Suppressor macrophage treated with lipopolysaccharide for 4 hours (primary cell): Measurements from ENCODE around the gene APC.
"Not testable (repeated sequence)": the region's sequence is repeated elsewhere in the genome, so short reads cannot be mapped to it uniquely, and the experiment has no call there.

Experiments
- DNase-seq: peaks from one replicate; pipeline ENCODE4 v3.0.0-alpha.2; 2020

The APC gene

DNA sequence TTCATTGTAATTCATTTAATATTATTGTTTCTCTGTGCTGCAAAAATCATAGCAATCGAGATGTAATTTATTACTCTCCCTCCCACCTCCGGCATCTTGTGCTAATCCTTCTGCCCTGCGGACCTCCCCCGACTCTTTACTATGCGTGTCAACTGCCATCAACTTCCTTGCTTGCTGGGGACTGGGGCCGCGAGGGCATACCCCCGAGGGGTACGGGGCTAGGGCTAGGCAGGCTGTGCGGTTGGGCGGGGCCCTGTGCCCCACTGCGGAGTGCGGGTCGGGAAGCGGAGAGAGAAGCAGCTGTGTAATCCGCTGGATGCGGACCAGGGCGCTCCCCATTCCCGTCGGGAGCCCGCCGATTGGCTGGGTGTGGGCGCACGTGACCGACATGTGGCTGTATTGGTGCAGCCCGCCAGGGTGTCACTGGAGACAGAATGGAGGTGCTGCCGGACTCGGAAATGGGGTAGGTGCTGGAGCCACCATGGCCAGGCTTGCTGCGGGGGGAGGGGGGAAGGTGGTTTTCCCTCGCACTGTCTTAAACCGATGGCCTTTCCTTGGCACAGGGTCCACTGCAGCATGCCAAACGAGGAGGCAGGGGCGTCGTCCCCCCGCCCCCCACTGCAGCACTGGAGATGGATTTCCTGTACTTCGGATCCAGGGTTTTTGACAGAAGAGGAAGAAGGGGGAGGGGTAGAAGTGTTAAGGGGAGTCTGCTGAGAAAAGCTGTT, at the start of gene APC:
TSS of gene APC (plus strand) at position 423 of the 728 bp plus-strand sequence. CDS start 17,006 bp downstream, outside the sequence.
- DNase-seq, result peak; percentile 90

DNA sequence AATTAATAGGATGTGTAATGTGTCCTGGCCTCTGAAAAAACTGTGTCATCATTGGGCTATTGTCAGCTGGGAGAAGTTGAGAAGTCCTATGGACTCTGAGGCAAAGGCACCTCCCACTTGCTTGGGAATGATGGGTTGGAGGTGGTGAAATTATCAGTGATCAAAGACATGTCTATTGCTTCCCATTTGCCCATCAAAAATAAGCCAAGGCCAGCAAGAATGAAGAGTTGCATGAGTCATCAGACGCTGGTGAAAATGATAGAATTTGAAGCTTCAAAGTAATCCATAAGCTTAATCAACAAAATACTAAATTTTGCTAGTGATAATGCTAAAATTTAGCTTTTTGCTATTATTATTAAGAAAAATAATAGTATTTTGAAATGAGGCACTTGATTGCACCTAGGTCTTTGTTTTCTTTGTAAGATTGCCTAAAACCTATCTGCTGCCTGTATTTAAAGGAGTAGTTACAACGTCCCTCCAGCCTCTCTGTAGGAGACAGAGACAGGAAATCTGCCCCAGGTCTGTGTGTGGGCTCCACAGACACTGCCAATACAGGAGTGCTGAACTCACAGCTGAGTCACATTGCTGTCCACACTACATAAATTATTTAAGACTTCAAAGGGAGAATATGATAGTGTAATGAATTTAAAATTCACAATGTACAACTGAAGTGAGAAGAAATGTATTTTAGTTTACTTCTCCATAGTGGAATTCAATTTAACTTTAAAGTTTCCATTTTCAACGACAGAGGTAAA, 48.4 kb upstream of the APC start:
- DNase-seq, result no peak

DNA sequence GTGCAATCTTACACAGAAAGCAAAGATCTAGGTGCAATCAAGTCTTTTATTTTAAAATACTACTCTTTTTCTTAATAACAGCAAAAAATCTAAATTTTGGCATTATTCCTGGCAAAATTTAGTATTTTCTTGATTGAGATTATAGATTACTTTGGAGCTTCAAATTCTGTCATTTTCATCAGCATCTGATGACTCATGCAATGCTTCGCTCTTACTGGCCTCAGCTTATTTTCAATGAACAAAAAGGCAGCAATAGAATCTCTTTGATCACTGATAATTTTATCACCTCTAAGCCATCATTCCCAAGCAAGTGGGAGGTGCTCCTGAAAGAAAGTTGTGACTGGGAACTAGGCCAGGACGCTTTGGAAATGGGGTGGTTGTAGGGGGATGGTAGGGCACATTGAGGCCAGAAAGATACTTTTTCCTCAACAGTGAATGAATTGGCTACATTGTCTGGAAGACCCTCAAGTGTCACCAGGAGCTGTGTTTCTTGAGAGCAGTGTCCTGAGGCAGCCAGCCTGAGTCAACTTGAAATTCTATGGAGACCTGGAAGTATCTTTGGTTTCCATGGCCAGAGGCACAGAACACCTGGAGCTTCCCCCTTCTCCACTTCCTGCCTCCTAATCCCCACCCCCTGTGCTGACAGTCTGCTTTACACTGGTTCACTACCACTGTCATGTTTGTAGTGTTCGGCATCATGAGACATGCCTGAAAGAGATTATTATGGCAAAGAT, 46.9 kb upstream of the APC start:
- DNase-seq, result no peak

DNA sequence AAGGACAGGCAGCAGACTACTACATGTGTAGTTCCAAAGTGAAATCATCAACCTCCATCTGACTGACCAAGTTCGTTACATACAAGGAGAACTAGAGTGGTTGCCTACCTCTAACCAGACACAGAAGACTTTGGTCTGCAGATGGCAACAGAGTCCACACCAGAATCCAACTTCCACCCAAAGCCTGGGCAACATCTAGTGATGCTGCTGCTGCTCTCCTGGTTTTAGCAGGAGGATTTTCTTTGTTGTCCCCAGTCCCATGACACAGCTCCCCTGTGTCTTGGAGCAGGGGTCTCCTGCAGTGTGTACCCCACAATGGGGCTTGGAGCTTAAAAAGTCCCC, 46.4 kb upstream of the APC start:
- DNase-seq, result no peak

DNA sequence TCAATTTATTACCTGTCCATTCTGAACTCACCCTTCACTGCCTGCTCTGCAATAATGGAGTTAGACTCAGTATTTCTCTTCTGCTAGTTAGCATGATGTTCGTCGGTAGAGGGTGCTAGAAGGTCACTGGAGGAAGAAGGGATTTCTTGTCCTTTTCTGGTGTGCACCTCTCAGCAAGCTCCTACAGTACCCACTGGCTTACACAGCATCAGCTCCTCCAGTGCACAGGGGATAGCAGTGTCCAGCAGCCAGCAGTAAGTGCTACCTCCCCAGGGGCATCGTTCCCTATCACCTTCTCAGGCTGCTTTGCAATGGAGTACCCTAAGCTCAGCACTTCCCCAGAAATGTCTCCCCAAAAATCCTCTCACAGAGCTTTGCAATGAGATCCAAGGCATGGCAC, 45.9 kb upstream of the APC start:
- DNase-seq, result peak; percentile 35

DNA sequence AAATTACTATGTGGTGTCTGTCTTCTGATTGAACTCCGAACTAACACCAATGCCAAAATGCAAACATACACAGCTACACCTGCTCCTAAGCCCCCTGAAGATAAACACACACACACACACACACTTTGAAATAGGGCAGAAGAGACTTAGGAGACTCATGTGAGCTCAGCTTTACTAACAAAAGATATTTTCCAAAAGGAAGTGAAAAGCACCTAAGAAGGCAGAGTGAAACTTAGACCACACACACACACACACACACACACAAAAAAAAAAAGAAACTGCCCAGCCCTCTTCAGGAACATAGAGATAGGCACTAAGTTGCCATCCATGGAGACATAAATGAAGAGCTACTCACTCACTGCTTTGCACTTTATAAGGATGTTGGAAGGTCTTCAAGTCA, 45.2 kb upstream of the APC start:
- no peak for DNase-seq

DNA sequence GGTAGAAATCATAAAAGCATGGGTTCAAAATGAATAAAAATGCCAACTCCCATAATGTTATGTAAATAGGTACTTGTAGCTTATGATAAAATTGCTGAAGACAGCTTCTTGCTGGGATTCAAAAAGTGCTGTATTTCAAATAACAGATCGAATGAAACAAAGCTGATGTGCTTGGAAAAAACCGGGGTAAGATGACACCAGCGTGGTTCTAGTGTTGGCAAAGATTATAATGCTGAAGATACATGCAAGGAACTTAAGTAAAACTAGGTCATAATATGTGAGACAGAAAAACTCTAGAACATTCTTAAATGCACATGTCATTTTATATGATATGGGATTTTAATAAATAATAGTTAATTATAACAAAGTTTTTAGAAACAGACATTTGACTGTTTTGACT, 44.4 kb upstream of the APC start:
- no peak for DNase-seq

DNA sequence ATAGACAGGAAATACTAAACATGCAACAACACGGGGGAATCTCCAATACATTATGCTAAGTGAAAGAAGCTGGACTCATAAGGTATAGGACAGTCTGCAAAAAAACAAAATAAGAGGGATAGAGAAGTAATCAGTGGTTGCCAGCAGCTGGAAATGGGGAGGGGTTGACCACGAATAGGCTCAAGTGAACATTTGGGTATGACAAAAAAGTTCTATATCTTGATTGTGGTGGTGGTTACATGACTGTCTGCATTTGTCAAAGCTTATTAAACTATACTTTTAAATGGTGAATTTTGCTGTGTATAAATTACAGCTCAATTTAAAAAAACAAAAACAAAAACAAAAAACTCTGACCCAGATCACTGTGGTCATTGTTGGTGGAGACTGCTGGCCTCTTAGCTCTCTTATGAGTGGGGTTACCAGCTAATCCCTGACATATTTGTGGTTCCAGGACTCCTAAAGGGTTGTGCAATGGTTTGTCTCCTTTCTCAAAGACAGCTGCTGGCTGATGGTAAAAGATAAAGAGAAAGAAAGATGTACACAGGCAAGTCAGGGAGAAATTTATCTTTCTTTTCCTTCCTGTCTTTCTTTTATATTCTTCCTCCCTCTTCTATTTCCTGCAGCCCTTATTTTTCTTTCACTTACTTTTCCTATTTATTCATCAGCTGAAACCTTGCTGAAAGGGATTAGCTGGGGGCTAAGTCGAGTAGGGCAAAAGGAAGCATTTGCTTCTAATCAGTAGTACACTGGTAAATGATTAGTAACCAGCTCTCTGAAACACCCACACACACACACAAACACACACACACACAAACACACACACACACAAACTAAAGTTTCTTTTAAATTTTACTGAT, 42.6 kb upstream of the APC start:
- no peak for DNase-seq

DNA sequence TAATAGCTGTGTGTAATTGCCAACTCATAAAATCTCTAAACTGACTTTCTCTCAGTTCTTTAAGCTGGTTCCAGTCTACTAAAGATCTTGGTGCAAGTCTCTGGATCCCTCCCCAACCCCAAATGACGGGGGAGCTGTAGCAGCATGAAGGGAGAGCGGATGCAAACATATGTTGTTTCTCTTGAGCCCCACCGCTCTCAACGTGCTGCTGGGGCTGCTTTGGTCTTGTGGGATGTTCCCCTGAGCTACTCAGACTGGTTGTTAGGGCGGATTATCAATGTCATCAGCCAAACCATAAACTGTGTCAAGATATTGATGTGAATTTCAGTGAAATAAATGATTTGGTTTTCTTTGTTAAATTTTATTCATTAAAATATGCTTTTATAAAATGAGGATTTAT, 40.9 kb upstream of the APC start:
- no peak for DNase-seq

DNA sequence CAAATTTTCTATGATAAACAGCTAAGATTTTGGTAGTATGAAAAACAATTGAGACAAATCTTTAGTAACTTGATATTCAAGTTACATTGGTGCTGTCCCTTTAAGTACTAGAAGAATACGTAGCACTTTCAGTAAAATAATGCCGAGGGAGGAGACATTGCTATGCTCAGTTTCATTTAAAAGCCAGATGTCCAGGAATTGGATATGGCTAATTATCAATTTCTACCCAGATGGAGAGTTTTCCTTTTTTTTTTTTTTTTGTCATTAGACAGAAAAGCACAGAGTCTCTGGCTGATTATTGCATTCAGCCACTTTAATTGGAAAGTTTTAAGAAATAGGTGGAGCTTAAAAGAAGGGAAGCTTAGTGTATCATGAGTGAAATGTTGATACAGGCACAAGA, 40.4 kb upstream of the APC start:
- DNase-seq, result no peak

DNA sequence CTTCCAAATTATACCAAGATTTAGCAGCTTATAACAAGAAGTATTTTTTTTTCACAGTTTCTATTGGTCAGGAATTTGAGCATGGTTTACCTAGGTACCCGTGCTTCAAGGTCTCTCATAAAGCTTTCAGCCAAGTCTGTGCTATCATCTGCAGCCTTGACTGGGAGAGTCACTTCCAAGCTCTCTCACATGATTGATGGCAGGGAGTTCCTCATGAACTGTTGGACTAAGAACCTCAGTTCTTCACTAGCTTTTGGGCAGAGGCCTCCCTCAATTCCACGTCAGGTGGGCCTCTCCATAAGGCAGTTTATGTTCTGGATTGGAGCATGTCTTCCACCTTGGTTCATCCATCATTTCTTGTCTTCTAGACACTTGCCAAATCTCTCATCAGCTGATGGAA, 39.9 kb upstream of the APC start:
- DNase-seq, result no peak

DNA sequence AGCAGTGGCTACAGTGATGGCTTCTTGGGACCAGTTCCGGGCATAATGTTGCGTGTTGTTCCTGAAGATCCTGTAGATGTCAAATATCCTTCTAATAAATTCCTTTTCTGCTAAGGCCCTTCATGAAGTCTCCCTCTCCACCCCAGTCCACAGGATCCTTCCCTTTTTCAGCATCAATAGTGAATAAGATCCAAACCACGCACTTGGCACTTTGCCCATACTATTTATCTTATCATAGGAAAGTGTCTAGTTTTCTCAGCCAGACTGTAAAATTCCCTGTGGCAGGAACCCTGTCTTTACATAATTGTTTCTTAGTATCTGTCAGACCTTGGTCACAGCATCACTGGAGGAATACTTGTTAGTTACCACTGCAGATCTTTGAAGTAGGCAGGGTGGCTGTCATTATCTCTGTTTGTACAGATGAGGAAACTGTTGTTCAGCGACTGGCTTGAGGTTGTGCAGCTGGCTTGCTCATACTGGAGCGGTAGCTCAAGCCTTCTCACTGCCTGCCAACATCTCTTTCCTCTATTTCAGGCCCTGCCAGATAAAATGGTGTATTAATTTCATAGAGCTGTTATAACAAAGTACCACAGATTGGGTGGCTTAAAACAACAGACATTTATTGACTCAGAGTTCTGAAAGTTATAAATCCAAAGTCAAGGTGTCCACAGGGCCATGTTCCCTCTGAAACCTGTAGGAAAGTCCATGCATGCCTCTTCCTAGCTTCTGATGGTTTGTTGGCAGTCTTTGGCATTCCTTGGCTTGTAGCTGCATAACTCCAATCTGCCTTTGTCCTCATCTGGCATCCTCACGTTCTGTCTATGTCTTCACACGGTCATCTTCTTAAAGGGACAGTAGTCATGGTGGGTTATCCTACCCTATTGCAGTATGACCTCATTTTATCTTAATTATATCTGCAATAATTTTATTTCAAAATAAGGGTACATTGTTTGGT, 33.5 kb upstream of the APC start:
- DNase-seq, result peak; percentile 13

DNA sequence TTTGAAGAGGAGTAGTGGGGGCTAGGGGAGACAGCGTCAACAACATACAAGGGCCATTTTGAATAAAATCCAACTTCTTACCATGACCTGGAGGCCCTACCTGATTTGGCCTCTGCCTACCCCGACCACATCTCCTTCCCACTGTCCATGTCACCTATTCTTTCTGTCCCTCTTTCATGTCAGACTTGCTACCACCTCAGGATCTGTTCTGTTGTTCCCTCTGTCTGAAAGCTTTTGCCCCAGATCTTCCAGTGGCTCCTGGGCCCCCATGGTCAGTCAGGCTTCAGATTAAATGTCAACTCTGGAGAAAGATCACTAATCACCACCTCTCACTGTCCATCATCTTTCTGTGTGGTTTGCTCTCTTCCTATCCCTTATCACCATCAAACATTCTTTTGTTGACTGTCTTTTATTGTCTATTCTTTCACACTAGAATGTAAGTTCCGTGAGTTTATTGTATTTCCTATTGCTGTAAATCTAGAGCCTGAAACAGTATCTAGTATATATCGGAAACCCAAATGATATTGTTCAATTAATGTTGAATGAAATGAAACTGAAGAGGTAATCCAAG, 31.2 kb upstream of the APC start:
- DNase-seq, result no peak

DNA sequence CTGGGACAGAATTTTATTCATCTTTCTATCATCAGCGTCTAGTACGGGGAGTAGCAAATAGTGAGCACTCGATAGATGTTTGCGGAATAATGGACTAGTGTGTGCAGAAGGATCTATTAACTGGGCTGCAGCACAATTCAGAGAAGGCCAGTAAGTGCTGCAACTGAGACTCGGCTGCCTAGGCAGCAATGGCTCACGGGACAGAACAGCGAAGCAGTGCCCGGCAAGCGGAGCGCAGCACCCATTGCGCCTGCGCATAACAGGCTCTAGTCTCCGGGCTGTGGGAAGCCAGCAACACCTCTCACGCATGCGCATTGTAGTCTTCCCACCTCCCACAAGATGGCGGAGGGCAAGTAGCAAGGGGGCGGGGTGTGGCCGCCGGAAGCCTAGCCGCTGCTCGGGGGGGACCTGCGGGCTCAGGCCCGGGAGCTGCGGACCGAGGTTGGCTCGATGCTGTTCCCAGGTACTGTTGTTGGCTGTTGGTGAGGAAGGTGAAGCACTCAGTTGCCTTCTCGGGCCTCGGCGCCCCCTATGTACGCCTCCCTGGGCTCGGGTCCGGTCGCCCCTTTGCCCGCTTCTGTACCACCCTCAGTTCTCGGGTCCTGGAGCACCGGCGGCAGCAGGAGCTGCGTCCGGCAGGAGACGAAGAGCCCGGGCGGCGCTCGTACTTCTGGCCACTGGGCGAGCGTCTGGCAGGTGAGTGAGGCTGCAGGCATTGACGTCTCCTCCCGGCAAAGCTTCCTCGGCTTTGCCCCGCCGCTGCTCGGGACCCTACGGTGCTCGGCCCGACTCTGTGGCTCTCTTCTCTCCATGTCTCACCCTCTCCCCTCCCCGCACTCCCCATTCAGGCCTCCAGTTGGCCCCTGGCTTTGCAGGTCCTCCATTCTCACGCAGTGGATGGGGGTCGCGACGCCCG, 30.2 kb upstream of the APC start:
- peak; percentile 100 for DNase-seq

DNA sequence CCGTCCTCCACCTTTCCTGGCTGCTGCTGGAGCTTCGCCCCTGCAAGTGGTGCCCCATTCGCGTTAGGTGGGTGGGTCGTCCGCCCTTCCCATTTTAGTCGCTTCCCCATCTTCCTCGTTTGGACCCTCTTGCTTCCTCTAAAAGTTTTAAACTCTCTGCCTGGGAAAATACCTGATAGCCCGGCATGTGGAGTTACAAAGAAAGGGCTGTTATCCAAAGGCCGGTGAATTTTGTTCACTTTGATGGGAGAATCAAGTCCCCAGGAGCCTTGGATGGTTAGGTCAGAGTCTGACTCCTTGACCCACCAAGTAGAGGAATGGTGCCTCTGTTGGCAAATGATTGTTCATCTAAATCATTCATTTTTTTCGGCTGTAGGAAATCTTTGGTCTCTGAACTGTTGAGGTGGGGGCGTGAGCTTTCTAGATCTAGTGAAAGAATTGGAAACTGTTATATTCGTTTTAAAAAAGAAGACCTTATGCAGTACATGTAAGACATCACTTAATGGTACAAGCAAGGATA, 29.5 kb upstream of the APC start:
- DNase-seq, result peak; percentile 21

DNA sequence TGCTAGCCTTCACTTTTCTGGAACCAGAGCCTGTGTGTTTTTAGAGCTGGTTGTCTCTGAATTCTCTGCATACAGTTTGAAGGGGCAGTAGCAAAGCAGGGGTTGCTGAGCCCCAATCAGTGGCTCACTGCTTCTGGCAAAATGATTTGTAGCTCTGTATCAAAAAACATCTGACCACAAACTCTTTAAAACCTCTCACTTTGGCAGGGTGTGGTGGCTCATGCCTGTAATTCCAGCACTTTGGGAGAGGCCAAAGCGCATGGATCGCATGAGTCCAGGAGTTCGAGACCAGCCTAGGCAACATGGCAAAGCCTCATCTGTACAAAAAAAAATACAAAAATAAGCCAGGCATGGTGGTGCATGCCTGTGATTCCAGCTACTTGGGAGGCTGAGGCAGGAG, 28.3 kb upstream of the APC start:
- no peak for DNase-seq

DNA sequence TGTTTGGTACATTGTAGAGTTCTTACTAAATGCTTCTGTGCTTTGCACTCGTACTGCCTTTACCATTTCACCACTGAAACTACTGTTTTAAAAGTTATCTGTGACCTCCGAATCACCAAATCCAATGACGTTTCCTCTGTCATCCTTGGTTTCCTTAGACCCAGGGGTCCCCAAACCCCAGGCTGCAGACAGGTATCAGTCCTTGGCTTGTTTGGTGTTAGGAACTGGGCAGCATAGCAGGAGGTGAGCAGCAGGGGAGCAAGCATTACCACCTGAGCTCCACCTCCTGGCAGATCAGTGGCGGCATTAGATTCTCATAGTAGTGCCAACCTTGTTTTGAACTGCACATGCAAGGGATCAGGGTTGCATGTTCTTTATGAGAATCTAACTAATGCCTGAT, 26.8 kb upstream of the APC start:
- DNase-seq, result no peak

DNA sequence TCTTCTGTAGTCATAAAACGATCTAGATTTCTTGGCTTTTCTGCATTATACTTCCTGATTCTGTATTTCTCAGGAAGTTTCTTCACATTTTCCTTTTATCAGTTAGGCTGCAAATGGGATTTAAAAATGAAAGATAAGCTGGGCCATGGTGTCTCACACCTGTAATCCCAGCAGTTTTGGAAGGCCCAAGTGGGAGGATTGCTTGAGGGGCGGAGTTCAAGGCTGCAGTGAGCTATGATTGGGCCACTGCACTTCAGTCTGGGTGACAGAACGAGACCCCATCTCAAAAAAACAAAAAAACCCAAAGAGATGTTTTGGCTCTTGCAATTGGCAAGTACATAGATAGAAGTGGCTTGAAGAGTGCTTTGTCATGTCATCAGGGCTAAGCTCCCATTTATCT, 26.2 kb upstream of the APC start:
- DNase-seq, result peak; percentile 12

DNA sequence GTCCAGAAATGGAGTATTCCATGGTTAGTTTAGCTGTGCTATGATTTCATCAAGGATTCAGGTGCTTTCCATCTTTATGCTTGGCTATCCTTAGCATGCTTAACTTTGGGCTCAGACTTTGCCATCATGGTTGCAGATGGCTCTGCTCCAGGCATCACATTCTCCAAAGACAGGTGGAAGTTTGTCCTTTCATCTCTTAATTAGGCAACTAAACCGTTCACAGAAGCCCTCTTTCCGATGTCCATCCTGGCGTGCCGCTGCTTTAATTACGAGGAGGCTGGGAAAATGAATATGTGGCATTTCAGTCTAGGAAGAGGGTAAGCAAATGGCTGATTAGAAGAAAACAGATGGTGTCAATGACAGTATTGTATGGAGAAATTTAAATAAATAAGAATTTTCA, 24.5 kb upstream of the APC start:
- no peak for DNase-seq

DNA sequence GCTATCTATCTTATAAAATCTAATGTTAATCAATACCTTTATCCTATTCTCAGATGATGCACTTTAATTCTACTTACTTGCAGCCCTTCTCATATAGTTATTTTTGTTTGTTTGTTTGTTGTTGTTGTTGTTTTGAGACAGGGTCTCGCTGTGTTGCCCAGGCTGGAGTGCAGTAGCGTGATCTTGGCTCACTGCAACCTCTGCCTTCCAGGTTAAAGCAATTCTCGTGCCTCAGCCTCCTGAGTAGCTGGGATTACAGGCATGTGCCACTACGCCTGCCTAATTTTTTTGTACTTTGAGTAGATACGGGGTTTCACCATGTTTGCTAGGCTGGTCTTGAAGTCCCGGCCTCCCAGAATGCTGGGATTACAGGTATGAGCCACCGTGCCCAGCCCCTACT, 20.8 kb upstream of the APC start:
- not testable (repeated sequence) for DNase-seq
